Lower leg skin (tissue), 4 donors: ENCODE data around the gene ITGA6. TPM values are rescaled to one million over a fixed set of nuclear protein-coding genes. Genes with fewer than 3 reads are reported as not detected.

ENCODE experiments used
- DNase-seq, 2 donors: peaks; one replicate each; pipeline ENCODE4 v3.0.0-alpha.2; 2019; ENCODE audit warnings: low spot score in 2 of 2
- H3K4me3 ChIP-seq: fragments of 200-600 bp; sonication (generic); 2 replicates; pipeline ENCODE4 v1.5.1; 2017; ENCODE audit warnings: mild to moderate bottlenecking, low read depth; ENCODE audit not compliant: poor library complexity, severe bottlenecking
- CTCF ChIP-seq, 3 donors: fragments of 450-650 bp; IDR thresholded peaks; one replicate each; pipeline ENCODE4 v1.5.1; 2016; ENCODE audit warnings: antibody characterized with exemption in 3 of 3, mild to moderate bottlenecking in 3 of 3, moderate library complexity in 2 of 3
- POLR2A ChIP-seq, 2 donors: fragments of 450-650 bp; IDR thresholded peaks; one replicate each; pipeline ENCODE4 v1.6.1; 2016 to 2017; ENCODE audit warnings: antibody characterized with exemption in 2 of 2, mild to moderate bottlenecking in 1 of 2, moderate library complexity in 1 of 2
- WGBS, 2 donors: methylation state at CpG; one replicate each; pipeline ENCODE4 v1.1.5; 2018; 5-methylcytosine and 5-hydroxymethylcytosine counted together
- intact Hi-C: fragments of 100-400 bp; cut with DNase I; formaldehyde crosslinking; loops from one replicate; pipeline ENCODE4 v1.15.0; 2023; ENCODE audit warnings: low total_unique reads
- total RNA-seq, 4 donors: library from RNA; depleted of rRNA; stranded (reverse); fragments of >200 nt; gene quantifications; one replicate each; pipeline ENCODE4 v1.1.0, GENCODE V29; 2016

ITGA6 gene
- total RNA-seq, 4 donors from 2014 or later: 93.3 to 153 (median 128) TPM

DNA sequence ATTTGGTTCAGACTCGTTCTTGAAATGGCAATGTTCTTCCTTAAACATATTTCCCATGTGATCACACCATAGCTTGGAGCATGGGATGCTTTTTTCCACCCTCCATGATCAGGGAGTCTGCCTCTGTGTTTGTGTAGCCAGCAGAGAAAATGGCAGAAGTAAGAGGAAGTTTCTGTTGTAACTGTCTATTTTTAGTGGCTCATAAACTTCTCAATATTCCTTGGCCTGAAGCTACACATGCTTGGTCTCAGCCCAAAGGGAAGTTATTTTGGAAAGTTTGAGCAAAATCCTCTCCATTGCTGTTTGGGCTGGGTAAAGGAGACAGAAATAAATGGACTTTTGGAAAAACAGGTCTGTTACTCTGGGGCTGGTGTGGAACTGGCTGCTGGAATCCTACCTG is 33.4 kb upstream of the ITGA6 start:
- intact Hi-C loops: no loop called here
- no peak overlapping the region for H3K4me3 ChIP-seq
- 6 to 14% methylated on average over 1 of the region's 1 CpG for WGBS, 2 donors
- TF ChIP-seq CTCF (IDR thresholded peaks at IDR 0.05): no peak
- TF ChIP-seq POLR2A (IDR thresholded peaks at IDR 0.05): no peak
- DNase-seq: no peak

DNA sequence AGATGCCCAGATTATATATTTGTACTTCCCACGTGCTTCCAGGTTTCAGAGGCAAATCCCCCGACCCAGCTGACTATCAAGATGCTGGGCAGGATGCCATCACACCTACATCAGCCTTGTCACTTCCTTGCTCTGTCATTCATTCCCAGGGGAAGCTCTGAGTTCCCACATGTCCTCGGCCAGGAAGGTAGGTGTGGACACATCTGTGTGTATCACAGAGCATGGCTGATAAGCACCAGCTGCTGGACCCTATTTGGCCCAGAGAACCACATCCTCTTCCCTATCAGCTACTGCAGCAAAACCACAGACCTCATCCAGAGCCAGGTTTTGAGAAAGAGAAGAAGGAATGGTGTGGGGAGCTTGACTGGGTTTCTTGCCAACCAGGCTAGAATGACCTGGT is 31.9 kb upstream of the ITGA6 start:
- 64 to 70% methylated on average over 3 of the region's 3 CpGs for WGBS, 2 donors
- TF ChIP-seq CTCF (IDR thresholded peaks at IDR 0.05): no peak
- no peak for TF ChIP-seq POLR2A (IDR thresholded peaks at IDR 0.05)
- no peak overlapping the region for H3K4me3 ChIP-seq
- intact Hi-C loops: no loop called here
- no peak for DNase-seq

GRCh38 chr2:172397148-172397834 is 30.1 kb upstream of the ITGA6 start:
- H3K4me3 ChIP-seq: no peak overlapping the region
- DNase-seq: no peak
- no peak for TF ChIP-seq CTCF (IDR thresholded peaks at IDR 0.05)
- no peak for TF ChIP-seq POLR2A (IDR thresholded peaks at IDR 0.05)
- intact Hi-C loops: no loop called here
- WGBS, 2 donors: 23 to 41% methylated on average over 6 of the region's 6 CpGs

DNA sequence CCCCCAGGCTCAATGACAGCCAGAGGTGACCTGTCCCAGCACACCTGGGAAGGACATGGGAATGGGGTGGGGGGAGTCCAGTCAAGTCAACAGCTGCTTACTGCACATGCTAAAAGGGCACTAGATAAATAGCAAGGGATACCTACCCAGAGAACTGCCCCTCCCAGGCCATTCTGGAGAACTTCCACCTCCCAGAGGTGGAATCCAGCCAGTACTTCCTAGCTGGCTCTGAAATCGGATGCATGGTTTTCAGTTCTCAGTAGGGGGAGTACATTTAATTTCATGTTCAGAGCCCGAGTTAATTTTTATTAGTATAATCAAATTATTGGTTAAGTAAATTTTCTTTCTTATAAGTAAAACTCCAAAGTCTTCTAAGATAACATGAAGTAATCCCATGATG is 28.9 kb upstream of the ITGA6 start:
- H3K4me3 ChIP-seq: no peak overlapping the region
- TF ChIP-seq POLR2A (IDR thresholded peaks at IDR 0.05) (no peak), CTCF (IDR thresholded peaks at IDR 0.05) (no peak)
- WGBS, 2 donors: 52% methylated on average over 2 of the region's 2 CpGs
- intact Hi-C loops: no loop called here
- no peak for DNase-seq

GRCh38 chr2:172399765-172400164 is 27.6 kb upstream of the ITGA6 start:
- no peak for DNase-seq
- H3K4me3 ChIP-seq: no peak overlapping the region
- intact Hi-C loops: no loop called here
- TF ChIP-seq CTCF (IDR thresholded peaks at IDR 0.05): no peak
- TF ChIP-seq POLR2A (IDR thresholded peaks at IDR 0.05): no peak
- WGBS, 2 donors: 93 to 96% methylated on average over 5 of the region's 5 CpGs

GRCh38 chr2:172402198-172402597 is 25.2 kb upstream of the ITGA6 start:
- no peak overlapping the region for H3K4me3 ChIP-seq
- no peak for TF ChIP-seq POLR2A (IDR thresholded peaks at IDR 0.05)
- no peak for TF ChIP-seq CTCF (IDR thresholded peaks at IDR 0.05)
- intact Hi-C loops: no loop called here
- DNase-seq: no peak
- 81 to 91% methylated on average over 1 of the region's 1 CpG for WGBS, 2 donors
